Ovary (tissue), 3 donors: ENCODE measurements around the gene POLR2I.

Experiments used
- CTCF ChIP-seq, 3 donors: fragments of 450-650 bp in 2 of 3; fragments of 200-600 bp in 1 of 3; IDR thresholded peaks; one replicate each; pipeline versions ENCODE4 v1.5.1 to v1.8.0; 2016 to 2022; ENCODE audit warnings: antibody characterized with exemption in 3 of 3, mild to moderate bottlenecking in 1 of 3
- POLR2A ChIP-seq: fragments of 450-650 bp; IDR thresholded peaks from one replicate; pipeline ENCODE4 v1.6.1; 2017; ENCODE audit warnings: antibody characterized with exemption, mild to moderate bottlenecking, moderate library complexity
- donor health status: DM: no; HTN: no; CAD: no.

- TF ChIP-seq CTCF (IDR thresholded peaks at IDR 0.05) (no peak), POLR2A (no peak)
Measured at GRCh38 chr19:36152019-36152351, 37.3 kb upstream of the POLR2I start.
